Smooth muscle cell (in vitro differentiated cells): ENCODE data around the gene SUSD2. TPM values are rescaled to one million over a fixed set of nuclear protein-coding genes. Genes with fewer than 3 reads are reported as not detected.

ENCODE experiments used
- DNase-seq: peaks from one replicate; lab custom pipeline; 2025; ENCODE audit not compliant: unreplicated experiment; lab: John Stamatoyannopoulos, UW
- H2AFZ ChIP-seq: fragments of 200-600 bp; sonication (generic); 2 replicates; pipeline ENCODE4 v1.6.0; 2016; ENCODE audit warnings: antibody characterized with exemption, low read depth, mild to moderate bottlenecking
- H3F3A ChIP-seq: fragments of 200-600 bp; sonication (generic); 2 replicates; pipeline ENCODE4 v1.6.0; 2017; ENCODE audit warnings: antibody characterized with exemption, low read depth
- H3K27ac ChIP-seq: fragments of 200-600 bp; sonication (generic); 2 replicates; pipeline ENCODE4 v1.5.1; 2016; ENCODE audit warnings: low read depth, mild to moderate bottlenecking
- H3K27me3 ChIP-seq: fragments of 200-600 bp; sonication (generic); 2 replicates; pipeline ENCODE4 v1.6.1; 2016; ENCODE audit warnings: low read depth, mild to moderate bottlenecking
- H3K36me3 ChIP-seq: fragments of 200-600 bp; sonication (generic); 2 replicates; pipeline ENCODE4 v1.5.1; 2016; ENCODE audit warnings: low read depth
- H3K4me1 ChIP-seq: fragments of 200-600 bp; sonication (generic); 2 replicates; pipeline ENCODE4 v1.5.1; 2016; ENCODE audit warnings: low read depth
- H3K4me2 ChIP-seq: fragments of 200-600 bp; sonication (generic); 2 replicates; pipeline ENCODE4 v1.6.0; 2016; ENCODE audit warnings: mild to moderate bottlenecking
- H3K4me3 ChIP-seq: fragments of 200-600 bp; sonication (generic); 2 replicates; pipeline ENCODE4 v1.5.1; 2016; ENCODE audit warnings: mild to moderate bottlenecking
- H3K79me2 ChIP-seq: fragments of 200-600 bp; sonication (generic); 2 replicates; pipeline ENCODE4 v1.6.0; 2016; ENCODE audit warnings: low read depth, mild to moderate bottlenecking
- H3K9ac ChIP-seq: fragments of 200-600 bp; sonication (generic); 2 replicates; pipeline ENCODE4 v1.6.0; 2016; ENCODE audit warnings: low read depth
- H3K9me3 ChIP-seq: fragments of 200-600 bp; sonication (generic); replicated peaks from 2 replicates; pipeline ENCODE4 v1.5.1; 2016; ENCODE audit warnings: low read depth
- H4K20me1 ChIP-seq: fragments of 200-600 bp; sonication (generic); 2 replicates; pipeline ENCODE4 v1.6.0; 2016; ENCODE audit warnings: low read depth
- WGBS: methylation state at CpG from one replicate; pipeline ENCODE4 v1.1.7; 2016; ENCODE audit warnings: low lambda C conversion rate; 5-methylcytosine and 5-hydroxymethylcytosine counted together
- polyA plus RNA-seq: library from polyadenylated mRNA; unstranded; fragments of >200 nt; fragmentation: Nextera tagmentation; extraction: Ambion mirVana; gene quantifications from 2 replicates; pipeline ENCODE4 v1.2.1, GENCODE V29; 2016
- total RNA-seq: library from RNA; depleted of rRNA; stranded (reverse); fragments of >200 nt; gene quantifications from 2 replicates; pipeline ENCODE4 v1.2.3, GENCODE V29; 2014
- TF ChIP-seq, protein P1 (sequence below): fragments of 200-600 bp; sonication (generic); IDR thresholded peaks from 2 replicates; pipeline ENCODE4 v1.5.1; 2017; ENCODE audit warnings: borderline replicate concordance, mild to moderate bottlenecking, antibody characterized with exemption; ENCODE audit not compliant: insufficient read depth, poor library complexity, severe bottlenecking

Gene SUSD2
- total and polyA plus RNA-seq, 2 experiments from 2014 or later = 1.1 to 1.2 TPM

DNA sequence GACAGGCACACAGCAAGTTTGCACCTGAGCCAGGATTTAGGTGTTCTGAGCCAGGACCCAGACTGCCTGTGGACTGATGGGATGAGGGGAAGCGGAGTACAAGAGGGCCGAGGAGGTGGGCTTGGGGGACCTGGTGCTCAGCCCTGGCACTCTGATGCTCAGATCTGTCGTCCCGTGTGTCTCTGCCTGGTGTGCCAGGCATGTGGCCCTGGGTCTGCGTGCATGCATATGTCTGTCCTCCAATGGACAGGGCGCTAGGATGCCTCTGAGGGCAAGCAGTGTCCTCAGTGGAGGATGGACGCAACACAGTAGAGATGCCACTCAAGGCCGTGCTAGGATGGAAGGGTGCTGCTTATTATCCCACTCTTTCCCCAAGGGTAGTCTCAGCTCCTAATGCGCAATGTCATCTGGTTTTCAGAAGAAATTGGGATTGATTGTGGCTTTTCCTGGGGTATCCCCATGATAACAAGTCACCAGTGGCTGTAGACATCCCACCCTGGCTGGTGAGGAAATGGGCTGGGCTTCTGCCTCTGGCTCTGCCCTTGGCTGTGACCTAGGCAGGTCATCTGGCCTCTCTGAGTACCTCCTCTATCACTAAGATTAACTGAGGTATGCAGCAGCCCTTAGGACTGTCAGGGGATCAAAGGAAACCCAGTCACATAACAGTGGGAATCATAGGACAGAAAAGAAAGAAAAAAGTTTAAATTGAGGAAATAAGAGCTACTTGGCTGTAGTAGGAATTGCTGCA lies 35.7 kb upstream of the SUSD2 start:
- H3F3A ChIP-seq = no peaks in the 10 kb centered on the region
- no peak for DNase-seq
- peaks cover 76% of the 10 kb centered on the region for H4K20me1 ChIP-seq
- TF ChIP-seq, protein P1, sequence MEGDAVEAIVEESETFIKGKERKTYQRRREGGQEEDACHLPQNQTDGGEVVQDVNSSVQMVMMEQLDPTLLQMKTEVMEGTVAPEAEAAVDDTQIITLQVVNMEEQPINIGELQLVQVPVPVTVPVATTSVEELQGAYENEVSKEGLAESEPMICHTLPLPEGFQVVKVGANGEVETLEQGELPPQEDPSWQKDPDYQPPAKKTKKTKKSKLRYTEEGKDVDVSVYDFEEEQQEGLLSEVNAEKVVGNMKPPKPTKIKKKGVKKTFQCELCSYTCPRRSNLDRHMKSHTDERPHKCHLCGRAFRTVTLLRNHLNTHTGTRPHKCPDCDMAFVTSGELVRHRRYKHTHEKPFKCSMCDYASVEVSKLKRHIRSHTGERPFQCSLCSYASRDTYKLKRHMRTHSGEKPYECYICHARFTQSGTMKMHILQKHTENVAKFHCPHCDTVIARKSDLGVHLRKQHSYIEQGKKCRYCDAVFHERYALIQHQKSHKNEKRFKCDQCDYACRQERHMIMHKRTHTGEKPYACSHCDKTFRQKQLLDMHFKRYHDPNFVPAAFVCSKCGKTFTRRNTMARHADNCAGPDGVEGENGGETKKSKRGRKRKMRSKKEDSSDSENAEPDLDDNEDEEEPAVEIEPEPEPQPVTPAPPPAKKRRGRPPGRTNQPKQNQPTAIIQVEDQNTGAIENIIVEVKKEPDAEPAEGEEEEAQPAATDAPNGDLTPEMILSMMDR = no peak
- H3K4me1 ChIP-seq = peaks cover 15% of the 10 kb centered on the region
- no peaks in the 10 kb centered on the region for H3K9me3 ChIP-seq
- H3K4me2 ChIP-seq = peak overlapping the region; percentile 63
- no peaks in the 10 kb centered on the region for H3K36me3 ChIP-seq
- H3K27ac ChIP-seq = peak overlapping the region; percentile 53
- no peak overlapping the region for H2AFZ ChIP-seq
- no peaks in the 10 kb centered on the region for H3K27me3 ChIP-seq
- no peak overlapping the region for H3K4me3 ChIP-seq
- H3K79me2 ChIP-seq = no peaks in the 10 kb centered on the region
- 94% methylated on average over 9 of the region's 9 CpGs for WGBS
- no peak overlapping the region for H3K9ac ChIP-seq

- Histone ChIP-seq H3K9me3 (no peaks in the 10 kb centered on the region), H3K36me3 (no peaks in the 10 kb centered on the region), H3K27me3 (no peaks in the 10 kb centered on the region), H3K4me2 (peak overlapping the region; percentile 63), H3K79me2 (no peaks in the 10 kb centered on the region), H4K20me1 (peaks cover 72% of the 10 kb centered on the region), H2AFZ (no peak overlapping the region), H3F3A (no peaks in the 10 kb centered on the region), H3K9ac (no peak overlapping the region), H3K4me1 (peaks cover 15% of the 10 kb centered on the region), H3K27ac (peak overlapping the region; percentile 53), H3K4me3 (no peak overlapping the region)
- DNase-seq = no peak
- TF ChIP-seq, protein P1 = no peak
- WGBS = 18% methylated on average over 4 of the region's 4 CpGs
These were observed 35.1 kb upstream of the SUSD2 start for GRCh38 chr22:24146194-24146616.

DNA sequence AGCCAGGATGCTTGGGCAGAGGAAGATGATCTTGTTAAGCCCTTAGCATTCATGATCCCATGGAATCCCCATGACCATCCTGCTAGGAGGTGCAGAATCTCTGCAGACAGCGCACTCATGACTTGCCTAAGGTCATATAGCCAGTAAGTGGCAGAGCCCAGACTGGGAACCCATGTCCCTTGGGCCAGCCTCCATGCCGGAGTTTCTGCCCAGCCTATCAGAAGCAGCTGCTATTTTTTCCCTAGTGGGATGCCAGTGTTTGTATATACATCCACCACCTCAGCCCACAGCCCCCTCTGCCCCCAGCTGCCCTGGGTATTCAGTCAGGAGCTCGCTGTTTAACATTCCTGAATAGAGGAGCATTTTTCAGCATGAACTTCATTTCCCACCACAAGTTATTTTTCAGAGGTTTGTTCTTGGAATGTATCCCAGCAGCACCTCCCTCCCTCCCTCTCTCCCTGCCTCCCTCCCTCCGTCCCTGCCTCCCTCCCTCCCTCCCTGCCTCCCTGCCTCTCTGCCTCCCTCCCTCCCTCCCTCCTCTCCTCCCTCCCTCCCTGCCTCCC lies 34.4 kb upstream of the SUSD2 start:
- WGBS = 67% methylated on average over 3 of the region's 4 CpGs
- Histone ChIP-seq H3F3A (no peaks in the 10 kb centered on the region), H3K9me3 (no peaks in the 10 kb centered on the region), H3K36me3 (no peaks in the 10 kb centered on the region), H3K4me2 (peak overlapping the region; percentile 63), H3K27ac (peak overlapping the region; percentile 53), H3K27me3 (no peaks in the 10 kb centered on the region), H3K4me1 (peaks cover 15% of the 10 kb centered on the region), H3K4me3 (no peak overlapping the region), H3K79me2 (no peaks in the 10 kb centered on the region), H3K9ac (no peak overlapping the region), H4K20me1 (peaks cover 72% of the 10 kb centered on the region), H2AFZ (no peak overlapping the region)
- no peak for DNase-seq
- TF ChIP-seq, protein P1 = no peak
